NCI-H510A (cell line): Measurements from ENCODE around the gene RECK.
"Not testable (repeated sequence)": the region's sequence is repeated elsewhere in the genome, so short reads cannot be mapped to it uniquely, and the experiment has no call there.

ENCODE experiments used
- DNase-seq: peaks from one replicate; lab custom pipeline; 2025; lab: John Stamatoyannopoulos, UW

RECK gene

DNA sequence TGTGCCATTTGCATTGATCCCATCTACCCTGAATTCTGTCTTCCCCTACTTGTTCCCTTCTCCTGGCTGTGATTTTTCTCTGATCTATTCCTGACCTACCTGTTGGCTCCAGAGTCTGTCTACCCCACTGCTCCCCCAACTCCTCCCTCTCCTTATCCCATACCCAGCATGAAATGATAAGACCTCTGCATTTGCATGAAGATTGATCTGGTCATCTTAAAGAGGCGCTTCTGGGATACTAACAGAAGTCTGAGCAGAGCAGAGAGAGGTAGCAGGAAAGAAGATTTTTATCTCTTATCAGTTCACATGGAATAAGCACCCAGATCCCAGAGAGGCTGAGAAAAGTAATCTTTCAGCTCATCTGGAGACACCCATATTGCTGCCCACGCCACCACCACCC is 81.5 kb downstream of the RECK start:
- no peak for DNase-seq

DNA sequence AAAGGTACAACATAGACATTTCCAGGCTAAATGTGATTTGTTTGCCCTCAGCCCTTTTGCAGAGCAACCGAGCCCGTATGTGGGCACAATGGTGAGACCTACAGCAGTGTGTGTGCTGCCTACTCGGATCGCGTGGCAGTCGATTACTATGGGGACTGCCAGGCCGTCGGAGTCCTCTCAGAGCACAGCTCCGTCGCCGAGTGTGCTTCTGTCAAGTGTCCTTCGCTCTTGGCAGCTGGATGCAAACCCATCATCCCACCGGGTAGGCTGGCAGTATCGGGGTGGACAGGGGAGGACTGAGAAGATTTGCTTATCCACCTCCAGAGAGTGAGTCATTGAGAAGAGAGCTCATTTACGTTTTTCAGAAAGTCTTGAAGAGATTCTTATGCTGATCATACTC is 82.0 kb downstream of the RECK start:
- DNase-seq: peak; percentile 53

DNA sequence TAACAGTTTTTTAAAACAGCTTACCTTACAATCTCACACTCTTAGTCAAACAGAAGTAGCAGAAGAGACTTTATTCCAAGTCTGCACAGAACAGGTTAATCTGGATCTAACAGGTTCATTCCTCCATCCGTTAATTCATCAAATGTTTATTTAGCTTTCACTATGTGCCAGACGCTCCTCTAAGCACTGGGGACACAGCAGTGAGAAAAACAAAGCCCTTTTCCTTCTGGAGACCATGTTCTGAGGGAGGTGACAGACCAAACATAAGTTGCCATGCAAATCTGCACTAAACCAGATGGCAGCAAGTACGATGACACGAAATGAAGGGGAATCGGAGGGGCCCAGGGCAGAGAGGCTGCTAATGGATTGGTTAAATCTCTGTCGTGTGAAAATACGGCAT is 82.8 kb downstream of the RECK start:
- DNase-seq: no peak

DNA sequence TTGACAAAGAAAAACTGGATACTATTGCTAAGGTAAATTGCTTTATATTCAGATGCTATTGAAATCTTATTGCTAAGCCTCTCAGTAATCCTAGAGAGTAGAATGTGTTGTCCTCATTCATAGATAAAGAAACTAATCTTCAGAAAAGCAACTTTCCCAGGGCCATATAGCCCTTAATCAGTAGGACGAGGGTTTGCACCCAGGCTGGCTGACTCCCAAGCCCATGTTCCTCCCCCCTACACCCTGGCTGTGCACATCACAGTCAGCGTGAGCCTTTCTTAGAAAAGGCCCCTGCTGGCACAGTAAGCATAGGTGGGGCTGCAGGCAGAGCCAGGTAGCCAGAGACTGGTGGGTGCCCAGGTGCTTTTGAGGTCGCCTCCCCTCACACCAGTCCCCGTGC is 84.0 kb downstream of the RECK start:
- DNase-seq: no peak

DNA sequence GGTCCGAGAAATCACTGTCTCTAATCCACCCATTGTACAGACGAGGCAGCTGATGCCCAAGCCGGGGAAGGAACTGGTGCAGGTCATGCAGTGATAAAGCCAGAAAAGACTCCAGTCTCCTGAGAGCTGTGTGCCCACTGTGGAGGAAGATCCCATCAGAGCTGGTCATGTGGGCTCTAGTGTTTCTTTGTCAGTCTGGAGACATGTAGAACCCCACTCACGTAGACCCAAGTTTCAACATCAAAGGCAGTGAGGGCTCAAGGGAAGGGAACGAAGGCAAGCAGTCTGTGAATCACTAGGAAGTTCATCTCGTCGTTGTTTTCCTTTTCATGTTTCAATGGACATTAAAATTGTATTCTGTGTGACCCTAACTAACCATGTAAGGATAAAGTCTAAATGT is 85.3 kb downstream of the RECK start:
- no peak for DNase-seq

DNA sequence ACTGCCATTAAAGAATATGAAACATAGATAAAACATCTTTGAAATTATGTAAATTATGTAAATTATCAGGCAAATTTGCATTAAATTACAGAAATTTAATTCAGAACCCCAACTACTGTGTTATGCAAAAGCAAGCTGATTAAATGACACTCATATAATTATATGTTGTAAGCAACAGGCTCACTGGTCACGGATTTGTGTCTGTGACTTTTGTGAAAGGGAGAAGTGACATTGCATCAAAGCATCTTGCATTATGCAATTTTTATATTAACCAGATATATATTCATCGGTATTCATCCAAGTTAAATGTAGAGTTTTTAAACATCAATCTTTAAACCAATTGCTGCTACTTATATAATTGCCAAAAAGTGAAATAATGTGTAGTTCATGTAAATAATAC is 86.8 kb downstream of the RECK start:
- DNase-seq: no peak

DNA sequence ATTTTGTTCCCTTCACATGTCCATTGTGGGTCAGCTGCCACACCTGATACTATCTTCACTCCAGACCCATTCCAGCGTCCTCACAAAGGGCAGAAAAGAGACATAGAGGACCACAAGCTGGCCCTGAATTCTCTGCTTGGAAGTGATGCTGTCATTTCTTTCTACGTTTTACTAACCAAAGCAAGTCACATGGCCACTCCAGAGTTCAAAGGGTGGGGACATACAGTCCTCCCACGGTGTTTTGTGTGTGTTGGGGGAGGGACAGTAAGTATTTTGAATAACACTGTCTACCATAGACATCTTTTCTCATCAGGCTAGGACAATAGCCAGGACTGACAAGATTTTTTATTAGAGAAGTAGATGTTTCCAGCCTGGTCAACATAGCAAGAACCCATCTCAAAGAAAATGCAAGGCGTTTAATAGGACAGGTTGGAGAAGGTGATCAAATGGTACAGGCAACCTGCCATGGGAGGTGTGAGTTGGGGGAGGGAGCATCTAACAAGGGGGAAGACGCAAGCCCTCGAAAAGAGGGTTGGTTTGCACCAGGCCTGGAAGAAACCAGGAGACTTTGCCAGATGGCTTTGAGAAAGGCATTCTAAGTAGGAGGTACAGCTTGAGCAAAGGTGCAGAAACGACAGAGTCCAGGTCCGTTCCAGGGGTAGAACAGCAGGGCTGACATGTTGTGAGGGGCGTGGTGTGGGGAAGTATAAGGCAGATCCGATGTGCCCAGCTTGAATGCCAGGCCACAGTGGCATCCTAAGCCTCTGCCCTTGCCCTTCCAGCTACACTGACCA is 88.5 kb downstream of the RECK start:
- DNase-seq: no peak

DNA sequence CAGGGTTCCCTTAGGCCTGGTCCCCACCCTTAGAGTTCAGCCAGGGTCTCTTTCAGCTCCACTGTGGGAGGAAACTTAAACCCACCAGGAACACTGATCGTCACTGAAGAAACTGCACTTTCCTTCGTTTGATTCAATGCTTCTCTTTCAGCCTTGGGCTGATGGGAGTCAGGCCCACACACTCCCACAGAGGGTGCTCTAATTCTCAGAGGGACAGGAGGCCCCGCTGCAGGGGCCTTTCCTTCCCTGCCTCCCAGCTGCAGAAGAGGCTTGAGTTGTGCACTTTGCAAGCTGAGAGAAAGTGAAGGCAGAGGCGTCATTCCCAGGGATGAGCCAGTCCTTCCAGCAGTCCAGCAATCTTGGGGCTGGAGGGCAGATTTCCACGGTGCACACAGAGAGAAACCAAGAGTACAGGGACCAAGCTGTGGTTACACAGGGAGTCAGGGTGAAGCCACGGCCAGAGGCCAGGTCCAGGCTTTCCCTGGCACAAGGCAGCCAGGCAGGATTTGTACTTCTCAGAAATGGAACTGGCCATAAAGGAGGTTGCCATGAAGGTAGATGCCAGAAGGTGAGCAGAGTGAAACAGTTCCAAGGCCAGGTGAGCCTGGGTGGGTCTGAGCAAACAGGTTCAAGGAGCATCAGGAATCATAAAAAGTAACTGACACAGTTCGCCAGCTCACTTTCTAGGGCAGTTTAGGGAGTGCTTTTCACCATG is 89.5 kb downstream of the RECK start:
- DNase-seq: no peak

DNA sequence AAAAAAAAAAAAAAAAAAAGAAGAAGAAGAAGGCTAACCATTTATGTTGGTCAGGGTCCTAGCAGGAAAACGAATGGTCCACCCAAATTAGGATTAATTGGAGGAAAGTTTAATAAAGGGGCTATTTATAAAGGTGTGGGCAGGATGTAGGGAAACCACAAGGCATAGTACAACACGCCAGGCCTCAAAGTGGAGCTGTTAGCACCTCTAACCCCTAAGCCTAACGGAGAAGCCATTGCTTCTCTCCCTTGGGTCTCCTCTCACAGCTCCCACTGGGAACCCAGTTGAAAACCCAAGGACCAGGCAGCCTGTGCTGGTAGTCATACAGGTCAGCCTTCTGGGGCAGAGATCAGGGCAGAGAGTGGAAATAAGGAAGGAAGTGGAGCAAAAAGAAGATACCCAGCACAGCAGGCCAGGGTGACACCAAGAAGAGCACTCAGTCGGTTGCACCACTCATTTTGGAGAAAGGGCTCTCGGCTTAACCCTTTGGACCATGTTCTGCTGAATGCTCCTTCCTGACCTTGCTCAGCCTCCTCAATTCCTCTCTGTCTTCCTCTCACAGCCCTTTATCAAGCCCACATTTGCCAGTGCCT is 91.0 kb downstream of the RECK start:
- no peak for DNase-seq

DNA sequence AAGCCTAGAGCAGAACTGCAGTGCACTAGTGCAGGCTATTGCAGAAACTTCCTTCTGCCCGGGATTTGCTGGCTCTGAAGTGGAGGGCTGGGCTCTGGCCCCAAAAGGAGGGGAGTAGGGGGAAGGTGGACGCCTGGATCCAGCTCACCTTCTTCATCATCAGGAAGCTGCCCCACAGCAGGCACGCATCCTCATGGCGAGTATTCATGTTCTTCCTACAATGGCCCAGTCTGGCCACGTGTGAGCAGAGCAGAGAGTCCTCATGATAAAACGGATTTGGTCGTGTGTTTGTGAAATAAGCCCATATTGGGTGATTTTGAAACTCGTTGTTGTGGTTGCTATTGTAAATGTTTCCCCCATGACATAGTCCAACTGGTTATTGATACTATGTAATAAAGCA is 91.6 kb downstream of the RECK start:
- no peak for DNase-seq

DNA sequence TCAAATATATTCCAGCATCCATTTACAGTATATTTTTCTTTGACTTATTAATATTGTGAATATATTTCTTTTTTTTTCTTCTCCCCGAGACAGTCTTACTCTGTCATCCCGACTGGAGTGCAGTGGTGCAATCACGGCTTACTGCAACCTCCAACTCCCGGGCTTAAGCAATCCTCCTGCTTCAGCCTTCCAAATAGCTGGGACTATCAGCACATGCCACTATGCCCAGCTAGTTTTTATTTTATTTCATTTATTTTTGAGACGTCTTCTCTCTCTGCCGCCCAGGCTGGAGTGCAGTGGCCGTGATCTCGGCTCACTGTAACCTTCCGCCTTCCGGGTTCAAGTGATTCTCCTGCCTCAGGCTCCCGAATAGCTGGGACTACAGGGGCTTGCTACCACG is 92.4 kb downstream of the RECK start:
- no peak for DNase-seq

DNA sequence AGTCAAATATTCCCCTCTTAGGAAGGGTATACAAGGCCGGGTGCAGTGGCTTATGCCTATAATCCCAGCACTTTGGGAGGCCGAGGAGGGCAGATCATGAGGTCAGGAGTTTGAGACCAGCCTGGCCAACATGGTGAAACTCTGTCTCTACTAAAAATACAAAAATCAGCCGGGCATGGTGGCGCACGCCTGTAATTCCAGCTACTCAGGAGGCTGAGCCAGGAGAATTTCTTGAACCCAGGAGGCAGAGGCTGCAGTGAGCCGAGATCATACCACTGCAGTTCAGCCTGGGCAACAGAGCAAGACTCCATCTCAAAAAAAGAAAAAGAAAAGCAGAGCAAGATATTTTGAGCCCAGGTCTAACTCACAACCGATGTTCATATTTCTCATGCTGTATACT is 95.0 kb downstream of the RECK start:
- not testable (repeated sequence) for DNase-seq

DNA sequence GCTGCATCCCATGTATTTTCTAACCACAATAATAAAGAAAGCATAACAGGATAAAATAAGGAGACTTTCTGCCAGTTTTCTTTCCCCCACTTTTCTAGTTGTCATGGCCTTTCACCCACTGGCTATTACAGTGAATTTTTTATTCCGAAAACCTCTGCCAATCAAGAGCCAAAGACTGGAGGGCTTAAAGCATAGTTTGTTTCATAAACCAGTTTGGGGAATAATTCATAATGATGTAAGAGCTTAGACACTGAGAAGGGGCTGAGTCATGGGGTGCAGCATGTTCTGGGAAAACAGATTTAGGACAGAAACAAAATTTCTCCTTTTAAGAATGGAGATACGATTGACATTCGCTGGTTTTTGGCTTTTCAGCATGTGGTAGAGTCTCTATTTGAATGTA is 95.4 kb downstream of the RECK start:
- no peak for DNase-seq

DNA sequence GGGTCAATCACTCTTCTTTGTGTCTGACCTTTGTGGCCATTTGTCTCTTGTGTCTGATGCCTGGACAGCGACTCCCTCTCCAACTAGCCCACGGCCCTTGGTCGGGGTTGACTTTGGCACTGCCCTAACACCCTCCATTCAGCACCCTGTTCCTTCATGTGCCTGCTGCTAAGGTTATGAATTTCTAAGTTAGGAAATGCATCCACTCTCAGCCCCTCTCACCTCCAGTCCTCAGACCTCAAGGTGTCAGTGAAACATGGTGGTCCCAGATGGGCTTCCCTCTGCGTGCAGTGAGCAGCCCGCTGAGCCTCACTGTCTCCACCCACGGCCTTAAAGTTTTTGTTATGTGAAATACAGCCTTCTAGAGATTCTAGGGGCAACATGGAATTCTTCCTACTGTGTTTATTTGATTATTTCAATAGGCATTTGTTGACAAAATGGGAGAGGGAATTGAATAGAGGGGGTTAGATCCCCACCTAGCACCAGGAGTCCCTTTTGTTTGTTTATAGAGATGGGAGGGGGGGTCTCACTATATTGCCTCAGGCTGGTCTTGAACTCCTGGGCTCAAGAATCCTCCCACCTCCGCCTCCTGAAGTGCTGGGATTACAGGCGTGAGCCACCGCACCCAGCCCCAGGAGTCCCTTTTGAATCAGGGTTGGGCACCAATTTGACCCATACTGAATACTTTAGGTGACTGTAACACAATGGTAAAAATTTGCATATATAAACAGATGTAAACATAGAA is 98.2 kb downstream of the RECK start:
- DNase-seq: no peak

DNA sequence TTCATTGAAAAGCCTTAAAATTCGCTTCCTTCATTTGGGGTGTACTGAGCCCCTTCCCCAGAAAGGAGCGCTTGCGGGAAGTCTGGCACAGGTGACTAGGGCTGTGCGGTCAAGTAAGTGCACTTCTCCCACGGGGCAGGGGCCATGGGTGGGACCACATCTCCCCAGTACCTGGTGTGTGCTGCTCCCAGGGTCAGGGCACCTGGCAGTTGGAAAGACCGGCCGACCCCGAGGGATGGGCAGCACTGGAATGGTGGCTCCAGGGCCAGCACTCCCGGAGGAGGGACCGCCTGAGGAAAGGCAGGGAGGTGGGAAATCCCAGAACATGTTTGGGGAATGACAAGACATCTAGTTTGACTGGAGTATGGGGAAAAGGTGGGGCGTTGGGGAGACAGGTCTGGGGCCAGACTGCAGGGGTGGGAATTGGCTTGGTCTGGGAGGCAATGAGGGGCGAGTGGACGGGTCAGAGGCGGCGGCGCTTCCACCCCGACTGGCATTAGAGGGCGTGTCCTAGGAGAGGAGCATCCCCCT is 99.1 kb downstream of the RECK start:
- no peak for DNase-seq

DNA sequence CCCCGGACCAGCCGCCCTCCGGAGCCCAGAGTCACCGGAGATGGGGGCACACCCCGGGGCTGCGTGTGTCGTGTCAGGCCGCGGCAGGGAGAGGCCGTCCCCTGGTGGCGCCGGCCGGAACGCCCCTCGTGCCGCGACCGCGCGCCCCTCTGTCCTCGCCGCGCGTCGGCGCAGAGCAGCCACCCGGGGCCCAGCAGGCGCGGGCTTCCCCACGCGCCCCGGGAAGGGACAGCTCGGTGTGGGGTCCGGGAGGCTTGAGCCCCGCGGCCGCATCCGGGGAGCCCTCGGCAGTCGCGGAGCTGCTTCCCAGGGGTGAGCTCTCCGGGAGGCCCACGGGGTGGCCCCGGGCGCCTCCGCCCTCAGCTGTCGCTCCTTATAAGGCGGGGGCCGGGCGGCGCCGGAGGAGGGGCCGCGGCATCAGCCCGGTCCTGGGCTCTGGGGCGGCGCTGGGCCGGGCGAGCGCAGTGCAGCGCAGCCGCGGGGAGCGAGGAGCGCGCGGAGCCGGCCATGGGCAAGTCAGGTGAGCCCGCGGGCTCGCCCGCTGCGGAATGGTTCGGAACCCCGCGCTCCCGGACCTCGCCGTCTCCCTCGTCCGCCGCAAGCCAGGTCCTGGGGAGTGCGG is 99.7 kb downstream of the RECK start, which contains the start of gene GLIPR2:
GLIPR2 (plus strand) TSS at position 462 of the 622 bp plus-strand sequence; CDS start at position 508, 46 bp downstream.
- peak; percentile 16 for DNase-seq

DNA sequence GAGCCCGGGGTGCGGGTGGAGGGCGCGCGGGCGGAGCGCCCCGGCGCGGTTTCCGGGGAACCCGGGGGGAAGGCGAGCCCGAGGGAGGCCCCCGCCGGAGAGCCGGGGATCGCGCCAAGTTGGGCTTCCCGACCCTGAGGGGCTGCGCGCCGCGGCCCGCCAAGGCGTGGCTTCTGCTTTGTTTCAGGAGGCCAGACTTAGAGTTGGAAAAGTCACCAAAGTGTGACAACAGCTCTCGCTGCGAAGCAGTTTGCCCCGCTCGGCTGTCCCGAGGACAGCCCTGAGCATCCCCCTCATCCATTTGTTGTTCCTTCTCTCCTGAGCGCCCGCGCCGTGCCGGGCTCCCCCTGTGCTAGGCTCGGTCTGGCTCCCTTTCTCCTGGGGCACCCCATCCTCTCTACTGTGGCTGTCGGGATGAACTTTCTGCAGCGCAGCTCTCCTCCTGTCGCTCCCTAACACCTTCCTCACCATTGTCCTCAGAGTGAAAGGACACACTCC is 100.2 kb downstream of the RECK start:
- DNase-seq: no peak

DNA sequence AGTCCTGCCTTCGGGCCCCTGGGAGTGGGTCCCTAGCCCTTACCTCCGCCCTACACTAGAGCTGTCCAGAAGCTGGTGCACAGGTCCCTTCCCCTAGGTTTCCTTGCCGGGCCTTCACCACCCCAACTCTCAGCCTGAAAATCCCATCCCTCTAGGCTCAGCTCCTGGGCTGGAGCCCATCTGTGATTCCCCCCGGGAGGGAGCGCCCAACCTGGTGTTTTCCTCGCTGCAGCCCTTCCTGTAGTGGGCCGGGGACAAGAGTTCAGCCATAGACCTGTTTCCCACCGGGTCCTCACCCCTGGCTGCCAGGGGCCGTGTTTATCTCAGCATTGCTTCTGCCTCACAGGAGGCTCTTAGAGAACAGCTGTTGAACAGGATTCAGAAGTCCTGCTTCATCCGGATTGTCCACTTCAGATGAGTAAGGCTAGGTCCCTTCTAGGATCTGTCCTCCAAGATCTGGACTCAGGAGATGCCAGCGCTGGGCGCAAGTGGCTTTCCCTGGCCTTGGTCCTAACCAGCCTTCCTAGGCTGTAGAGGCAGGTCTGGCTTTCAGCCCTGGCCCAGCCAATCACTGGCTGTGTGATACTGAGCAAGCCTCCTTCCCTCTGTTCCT is 100.8 kb downstream of the RECK start:
- no peak for DNase-seq

DNA sequence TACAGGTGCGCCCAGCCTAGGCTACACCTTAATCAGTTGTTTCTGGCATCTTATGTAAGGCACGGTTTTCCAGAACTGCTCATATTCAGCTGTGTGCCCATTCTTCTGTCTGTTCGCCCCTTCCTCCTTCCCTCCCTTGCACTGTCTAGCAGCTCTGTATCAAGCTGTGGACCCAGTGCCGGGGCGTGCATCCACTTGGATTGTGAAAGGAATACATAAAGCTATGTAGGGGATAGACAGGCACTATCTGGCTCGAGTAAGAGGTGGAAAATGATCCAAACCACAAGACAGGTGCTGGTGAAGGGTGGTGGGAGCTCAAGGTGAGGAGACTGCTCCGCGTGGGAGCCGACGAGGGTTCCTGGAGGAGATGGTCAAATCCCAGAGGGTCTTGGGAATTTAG is 101.8 kb downstream of the RECK start:
- no peak for DNase-seq

DNA sequence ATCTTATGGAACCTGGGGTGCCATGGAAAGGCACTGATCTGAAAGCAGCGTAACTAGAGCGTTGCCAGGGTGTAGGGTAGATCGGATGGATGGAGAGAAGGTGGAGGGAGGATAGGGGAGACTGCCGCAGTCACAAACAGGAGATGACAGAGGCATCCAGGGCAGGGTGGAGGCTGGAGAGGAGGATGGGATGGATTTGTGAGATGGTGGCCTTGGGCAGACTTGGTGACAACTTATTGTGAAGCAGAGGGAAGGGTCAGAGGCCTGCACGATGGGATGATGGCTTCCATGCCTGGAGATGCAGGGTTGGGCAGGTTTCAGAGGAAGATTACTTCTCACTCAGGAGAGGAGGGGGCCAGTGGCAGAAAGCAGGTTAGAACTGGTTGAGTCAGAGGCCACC is 102.2 kb downstream of the RECK start:
- DNase-seq: no peak
